T47D (cell line): ENCODE results near the gene KRTAP5-8.
"Not testable (repeated sequence)": the region's sequence is repeated elsewhere in the genome, so short reads cannot be mapped to it uniquely, and the experiment has no call there.

Experiments
- DNase-seq, 2 experiments: peaks; one replicate each; pipeline versions ENCODE4 v3.0.0 to v3.0.0-alpha.2; 2011 to 2012; ENCODE audit warnings: low read depth in 1 of 2, low spot score in 1 of 2
- JUND ChIP-seq: IDR thresholded peaks from 2 replicates; pipeline ENCODE4 v1.6.1; 2012; ENCODE audit warnings: low read depth
- in situ Hi-C: cut with HindIII; loops from 2 replicates; pipeline ENCODE4 v1.10.0; 2016; ENCODE audit warnings: low sequenced_read_pairs, low pct_unique_long_range_greater_than_20kb

The KRTAP5-8 gene

GRCh38 chr11:71575723-71576424 lies 38.0 kb downstream of the KRTAP5-8 start:
- in situ Hi-C loops, result no loop called here
- no peak for TF ChIP-seq JUND

GRCh38 chr11:71576688-71577465 lies 39.1 kb downstream of the KRTAP5-8 start:
- in situ Hi-C loops, DNase-seq: not testable (repeated sequence)

More at GRCh38 chr11:71575723-71576424, 38.0 kb downstream of the KRTAP5-8 start:
- DNase-seq, result no peak

GRCh38 chr11:71577469-71578004 lies 39.7 kb downstream of the KRTAP5-8 start:
- TF ChIP-seq JUND, result no peak
- in situ Hi-C loops, result no loop called here
- DNase-seq, result no peak

GRCh38 chr11:71579513-71579912 lies 41.7 kb downstream of the KRTAP5-8 start:
- in situ Hi-C loops, DNase-seq: not testable (repeated sequence)

GRCh38 chr11:71580057-71581003 lies 42.5 kb downstream of the KRTAP5-8 start:
- no peak for TF ChIP-seq JUND

GRCh38 chr11:71581826-71582225 lies 44.0 kb downstream of the KRTAP5-8 start:
- in situ Hi-C loops, result no loop called here
- no peak for TF ChIP-seq JUND

More at GRCh38 chr11:71580057-71581003, 42.5 kb downstream of the KRTAP5-8 start:
- in situ Hi-C loops, result no loop called here
- DNase-seq, result peak; percentile 80 to 87

GRCh38 chr11:71582309-71582895 lies 44.6 kb downstream of the KRTAP5-8 start, which contains the start of gene KRTAP5-11:
KRTAP5-11 (minus strand) TSS chr11:71582875; CDS start chr11:71582837, 38 bp downstream.
- in situ Hi-C loops, result no loop called here
- DNase-seq, result no peak
- no peak for TF ChIP-seq JUND

More at GRCh38 chr11:71581826-71582225, 44.0 kb downstream of the KRTAP5-8 start:
- no peak for DNase-seq

GRCh38 chr11:71582969-71583368 lies 45.1 kb downstream of the KRTAP5-8 start:
- in situ Hi-C loops, result not testable (repeated sequence)

GRCh38 chr11:71585673-71586072 lies 47.8 kb downstream of the KRTAP5-8 start:
- in situ Hi-C loops, DNase-seq: not testable (repeated sequence)

More at GRCh38 chr11:71582969-71583368, 45.1 kb downstream of the KRTAP5-8 start:
- not testable (repeated sequence) for DNase-seq

GRCh38 chr11:71588314-71588713 lies 50.5 kb downstream of the KRTAP5-8 start:
- DNase-seq, in situ Hi-C loops: not testable (repeated sequence)
